GM10847 (cell line): Measurements from ENCODE around the gene MYRF.

Source experiments
- POLR2A ChIP-seq: IDR thresholded peaks from 2 replicates; pipeline ENCODE4 v1.6.1; 2011; ENCODE audit not compliant: insufficient read length; ENCODE audit errors: extremely low read depth

Gene MYRF

GRCh38 chr11:61752117-61752924 is at the start of gene MYRF:
Gene MYRF (plus strand): TSS chr11:61752636. CDS start chr11:61752745, 109 bp downstream.
- TF ChIP-seq POLR2A, result no peak

DNA sequence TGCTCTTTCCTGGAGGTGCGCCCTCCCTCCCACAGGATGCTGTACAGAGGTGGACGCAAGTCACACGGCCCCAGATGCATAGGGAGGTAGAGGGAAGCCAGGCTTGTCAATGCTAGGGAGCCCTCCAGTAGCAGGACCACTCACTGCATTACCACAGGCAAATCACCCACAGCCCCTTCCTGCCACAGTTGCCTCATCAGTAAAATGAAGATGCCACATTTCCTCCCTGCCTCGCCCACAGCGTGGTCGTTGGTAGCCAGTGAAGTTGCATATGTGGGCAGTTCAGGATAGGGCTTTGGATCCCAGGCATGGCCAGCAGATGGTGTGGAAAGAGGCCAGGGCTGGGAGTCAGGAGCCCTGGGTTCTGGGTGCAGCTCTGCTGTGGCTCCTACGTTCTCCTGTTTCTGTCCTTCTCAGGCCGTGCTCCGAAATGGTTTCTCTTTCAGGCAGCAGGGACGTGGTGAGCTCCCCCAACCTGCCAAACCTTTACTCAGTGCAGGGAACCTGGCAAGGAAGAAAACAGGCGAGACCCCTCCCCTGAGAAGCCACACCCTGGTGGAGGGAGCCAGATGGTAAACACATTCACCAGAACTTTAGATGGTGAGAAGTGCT is 49.6 kb upstream of the MYRF start:
- TF ChIP-seq POLR2A, result no peak

- TF ChIP-seq POLR2A, result no peak
Observed at GRCh38 chr11:61704838-61705237, 47.6 kb upstream of the MYRF start.

GRCh38 chr11:61706452-61707400 is 45.7 kb upstream of the MYRF start:
- TF ChIP-seq POLR2A, result no peak

DNA sequence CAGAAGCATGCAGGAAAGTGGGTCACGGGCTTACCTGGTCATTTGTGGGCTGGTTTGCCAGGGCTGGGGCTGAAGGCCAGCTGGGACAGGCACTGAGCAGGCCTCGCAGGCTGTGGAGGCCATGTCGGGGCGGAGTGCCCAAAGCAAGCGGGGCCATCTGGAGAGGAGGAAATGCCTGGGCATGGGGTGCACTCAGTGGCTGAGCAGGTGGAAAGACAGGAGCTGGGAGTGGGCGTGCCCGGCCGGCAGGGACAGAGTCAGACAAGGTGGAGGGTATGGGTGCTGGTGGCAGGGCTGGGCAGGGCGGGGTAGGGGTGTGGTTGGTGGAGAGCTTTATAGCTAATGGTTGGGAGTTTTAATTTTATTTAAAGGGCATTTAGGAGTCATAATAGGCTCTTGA is 44.9 kb upstream of the MYRF start:
- TF ChIP-seq POLR2A, result no peak

DNA sequence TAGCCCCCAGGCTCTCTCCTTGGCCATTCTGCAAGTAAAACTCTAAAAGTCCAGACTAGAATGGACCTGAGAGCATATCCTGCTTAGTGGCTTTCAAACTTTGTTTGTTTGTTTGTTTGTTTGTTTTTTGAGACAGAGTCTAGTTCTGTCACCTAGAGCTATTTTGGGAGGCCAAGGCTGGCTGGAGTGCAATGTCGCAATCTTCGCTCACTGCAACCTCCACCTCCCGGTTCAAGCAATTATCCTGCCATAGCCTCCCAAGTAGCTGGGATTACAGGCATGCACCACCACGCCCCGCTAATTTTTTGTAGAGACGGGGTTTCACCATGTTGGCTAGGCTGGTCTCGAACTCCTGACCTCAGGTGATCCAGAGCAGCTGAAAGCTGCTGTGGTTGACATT is 43.3 kb upstream of the MYRF start:
- no peak for TF ChIP-seq POLR2A

DNA sequence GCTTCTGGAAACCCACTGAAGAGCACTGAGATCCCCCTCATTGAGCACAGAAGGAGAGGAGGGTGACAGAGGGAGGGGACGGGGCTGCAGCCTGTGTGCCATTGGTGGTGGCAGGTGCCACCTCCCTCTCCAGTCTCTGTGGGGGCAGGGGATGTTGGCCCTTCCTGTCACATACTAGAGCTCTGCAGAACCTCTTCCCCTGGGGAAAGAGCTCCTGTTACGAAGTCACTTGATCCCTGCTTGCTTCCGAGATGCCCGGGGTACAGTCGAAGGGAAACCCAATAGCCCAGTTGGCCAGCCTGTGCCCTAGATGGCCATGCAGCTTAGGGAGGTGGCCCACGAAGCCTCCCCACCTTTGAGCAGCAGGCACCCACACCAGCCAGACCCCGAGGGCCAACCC is 42.9 kb upstream of the MYRF start:
- TF ChIP-seq POLR2A, result no peak

DNA sequence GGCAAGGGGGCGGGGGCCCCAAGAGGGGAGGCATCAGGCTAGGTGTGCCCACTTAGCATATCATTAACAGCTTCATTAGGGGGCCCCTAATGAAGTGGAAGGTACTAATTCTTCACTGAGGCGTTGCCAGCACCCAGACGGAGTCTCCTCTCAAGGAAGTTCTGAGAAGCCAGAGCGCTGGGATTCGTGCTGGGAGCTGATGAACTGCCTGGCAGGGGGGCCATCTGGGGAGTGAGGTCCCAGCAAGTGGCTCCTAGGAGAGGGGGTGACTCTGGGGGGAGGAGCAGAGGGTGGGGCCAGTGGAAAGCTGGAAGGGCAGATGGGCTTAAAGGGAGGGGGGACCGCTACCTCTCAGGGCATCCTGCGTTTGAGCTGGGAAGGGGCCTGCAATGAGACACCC is 42.4 kb upstream of the MYRF start:
- no peak for TF ChIP-seq POLR2A

DNA sequence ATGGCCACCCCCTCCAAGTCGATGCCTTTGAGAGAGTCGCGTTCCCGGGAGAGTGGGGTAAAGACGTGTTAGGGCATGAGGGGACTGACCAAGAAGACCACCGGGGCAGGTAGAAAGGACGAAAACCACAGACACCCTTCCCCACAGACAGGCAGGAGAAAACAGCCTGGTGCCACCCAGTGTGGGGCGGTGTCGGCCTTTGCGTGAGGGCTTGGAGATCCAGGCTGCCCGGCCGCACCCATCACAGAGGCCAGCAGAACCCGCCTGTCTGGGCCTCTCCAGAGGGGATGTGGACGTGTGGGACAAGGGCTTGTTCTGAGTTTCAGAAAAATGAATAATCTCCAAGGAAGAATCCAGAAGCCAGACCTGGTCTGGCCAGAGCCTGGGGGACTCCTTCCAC is 41.4 kb upstream of the MYRF start:
- TF ChIP-seq POLR2A, result no peak

DNA sequence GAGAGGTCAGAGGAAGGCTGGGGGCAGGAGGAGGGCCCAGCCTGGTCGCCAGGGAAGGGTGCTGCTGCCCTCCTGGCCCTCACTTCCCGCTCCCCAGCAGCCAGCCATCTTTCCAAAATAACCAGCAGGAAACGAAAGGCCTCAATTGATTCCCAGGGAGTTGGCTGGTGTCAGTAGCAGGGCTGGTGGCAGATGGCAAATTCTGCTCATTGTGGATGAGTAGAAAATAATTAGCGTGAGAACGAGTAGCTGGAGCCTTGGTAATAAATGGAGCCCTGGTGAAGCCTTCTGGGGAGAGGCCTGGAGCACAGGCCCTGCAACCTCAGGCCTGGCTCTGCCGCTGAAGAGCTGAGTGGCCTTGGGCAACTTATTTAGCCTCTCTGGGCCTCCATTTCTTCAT is 40.9 kb upstream of the MYRF start:
- no peak for TF ChIP-seq POLR2A

GRCh38 chr11:61712314-61712713 is 40.1 kb upstream of the MYRF start:
- TF ChIP-seq POLR2A, result no peak

DNA sequence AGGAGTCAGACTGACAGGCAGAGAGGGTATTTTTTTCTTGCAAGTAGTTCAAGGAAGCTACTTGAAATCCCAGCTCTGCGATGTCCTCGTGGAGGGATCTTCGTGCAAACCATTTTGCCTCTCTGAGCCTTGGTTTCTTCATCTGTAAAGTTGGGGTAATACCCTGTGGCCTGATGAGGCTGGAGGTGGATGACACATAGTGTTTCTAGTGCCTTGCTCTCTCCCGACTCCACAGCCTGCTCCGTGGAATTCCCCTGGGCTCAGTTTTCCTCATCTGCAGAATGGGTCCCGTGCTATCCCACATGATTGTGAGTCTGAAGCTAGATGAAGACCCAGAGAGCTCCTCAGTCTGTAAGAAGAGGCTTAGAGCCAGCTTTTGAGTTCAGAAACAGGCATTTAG is 39.6 kb upstream of the MYRF start:
- no peak for TF ChIP-seq POLR2A

DNA sequence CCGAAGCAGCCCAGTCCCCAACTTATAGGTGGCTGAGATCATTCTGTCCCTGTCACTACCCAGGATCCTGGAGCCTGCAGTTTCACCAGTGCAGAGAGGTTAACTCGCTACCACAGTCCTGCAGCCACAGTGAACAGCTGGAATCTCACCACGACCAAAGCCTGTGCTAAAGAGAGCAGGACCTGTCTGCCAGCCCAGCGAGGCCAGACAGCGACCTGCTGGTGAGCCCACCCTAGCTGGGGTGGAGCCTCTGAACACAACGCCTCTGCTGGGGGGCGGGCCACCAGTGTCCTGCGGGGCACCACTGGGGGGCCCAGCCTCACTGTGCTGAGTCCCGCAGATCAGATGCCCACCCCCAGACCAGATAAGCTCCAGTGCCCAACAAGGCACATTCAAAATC is 39.0 kb upstream of the MYRF start:
- TF ChIP-seq POLR2A, result no peak

GRCh38 chr11:61713906-61714305 is 38.5 kb upstream of the MYRF start:
- no peak for TF ChIP-seq POLR2A

- no peak for TF ChIP-seq POLR2A
Observed at GRCh38 chr11:61714316-61714715, 38.1 kb upstream of the MYRF start.

- no peak for TF ChIP-seq POLR2A
Observed at GRCh38 chr11:61714916-61715315, 37.5 kb upstream of the MYRF start.
